ENCODE data around the gene SOD3.

- no peak for TF ChIP-seq CTCF (IDR thresholded peaks at IDR 0.05)
- no peak for TF ChIP-seq POLR2AphosphoS5 (IDR thresholded peaks at IDR 0.05)
These were observed 11.9 kb upstream of the SOD3 start for GRCh38 chr4:24783506-24783905.

Measured in suprapubic skin (tissue), 3 donors.